Gastroesophageal sphincter (tissue), 3 donors: ENCODE measurements around the gene ITPR2.

Source experiments
- EP300 ChIP-seq: sonication (generic); formaldehyde crosslinking; IDR thresholded peaks from one replicate; pipeline ENCODE4 v1.6.1; 2017; ENCODE audit warnings: antibody characterized with exemption, mild to moderate bottlenecking
- POLR2A ChIP-seq, 2 donors: fragments of 450-650 bp; IDR thresholded peaks; one replicate each; pipeline ENCODE4 v1.6.1; 2017; ENCODE audit warnings: antibody characterized with exemption in 2 of 2, mild to moderate bottlenecking in 2 of 2, moderate library complexity in 1 of 2
- POLR2AphosphoS5 ChIP-seq: sonication (generic); formaldehyde crosslinking; IDR thresholded peaks from one replicate; pipeline ENCODE4 v1.6.1; 2017; ENCODE audit warnings: antibody characterized with exemption
- TF ChIP-seq, protein P1 (sequence below), 4 experiments: fragments of 200-600 bp in 2 of 4; fragments of 450-650 bp in 2 of 4; sonication (generic) in 1 of 4; IDR thresholded peaks; one replicate each; pipeline ENCODE4 v1.5.1; 2017 to 2019; ENCODE audit warnings: antibody characterized with exemption in 4 of 4, mild to moderate bottlenecking in 2 of 4, moderate library complexity in 2 of 4

GRCh38 chr12:26846416-26846815 is 13.4 kb upstream of the ITPR2 start:
- TF ChIP-seq EP300 (no peak), POLR2A (IDR thresholded peaks at IDR 0.05) (no peak), POLR2AphosphoS5 (no peak)
- TF ChIP-seq, protein P1, sequence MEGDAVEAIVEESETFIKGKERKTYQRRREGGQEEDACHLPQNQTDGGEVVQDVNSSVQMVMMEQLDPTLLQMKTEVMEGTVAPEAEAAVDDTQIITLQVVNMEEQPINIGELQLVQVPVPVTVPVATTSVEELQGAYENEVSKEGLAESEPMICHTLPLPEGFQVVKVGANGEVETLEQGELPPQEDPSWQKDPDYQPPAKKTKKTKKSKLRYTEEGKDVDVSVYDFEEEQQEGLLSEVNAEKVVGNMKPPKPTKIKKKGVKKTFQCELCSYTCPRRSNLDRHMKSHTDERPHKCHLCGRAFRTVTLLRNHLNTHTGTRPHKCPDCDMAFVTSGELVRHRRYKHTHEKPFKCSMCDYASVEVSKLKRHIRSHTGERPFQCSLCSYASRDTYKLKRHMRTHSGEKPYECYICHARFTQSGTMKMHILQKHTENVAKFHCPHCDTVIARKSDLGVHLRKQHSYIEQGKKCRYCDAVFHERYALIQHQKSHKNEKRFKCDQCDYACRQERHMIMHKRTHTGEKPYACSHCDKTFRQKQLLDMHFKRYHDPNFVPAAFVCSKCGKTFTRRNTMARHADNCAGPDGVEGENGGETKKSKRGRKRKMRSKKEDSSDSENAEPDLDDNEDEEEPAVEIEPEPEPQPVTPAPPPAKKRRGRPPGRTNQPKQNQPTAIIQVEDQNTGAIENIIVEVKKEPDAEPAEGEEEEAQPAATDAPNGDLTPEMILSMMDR (IDR thresholded peaks at IDR 0.05): no peak
